ENCODE measurements around the gene DHX29. TPM values are rescaled to one million over a fixed set of nuclear protein-coding genes. Genes with fewer than 3 reads are reported as not detected.
A peak's percentile ranks its signal among the peaks of the same experiment; 100 is the strongest.

DHX29 gene
- total RNA-seq, 1 experiment from 2014 or later: 30.1 TPM

DNA sequence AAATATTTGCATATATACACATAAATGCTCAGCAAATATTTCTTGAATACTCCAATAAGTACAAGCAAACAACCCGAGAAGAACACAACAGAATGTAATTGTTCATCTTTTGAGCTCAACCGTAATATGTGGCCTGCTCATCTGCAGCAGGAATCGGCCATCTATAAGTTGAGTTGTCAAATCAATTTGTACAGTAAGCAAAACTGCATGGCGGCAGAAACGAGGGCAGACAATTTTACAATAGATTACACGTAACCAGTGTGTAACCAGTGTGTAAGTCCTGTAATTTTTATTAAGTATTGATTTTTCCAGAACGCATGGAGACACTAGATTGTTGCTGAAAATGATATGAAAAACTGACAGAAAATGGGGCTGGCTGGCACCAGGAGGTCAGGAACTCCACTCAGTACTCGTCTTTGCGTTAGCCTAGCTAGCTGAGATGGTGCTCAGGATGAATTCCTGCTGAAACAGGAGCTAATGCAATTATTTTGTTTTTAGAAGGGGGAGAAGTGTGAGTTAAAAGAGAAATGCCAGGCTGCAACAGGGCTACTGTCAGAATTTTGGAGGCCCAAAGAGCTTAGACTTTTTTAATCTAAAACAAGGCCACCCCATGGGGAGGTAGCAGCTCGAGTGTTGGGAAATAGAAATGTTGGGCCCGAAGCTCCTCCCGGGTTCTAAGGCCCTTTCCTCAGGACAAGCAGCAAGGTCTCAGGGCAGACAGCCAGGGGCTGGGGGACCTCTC is 682 bp downstream of the DHX29 start:
- intact Hi-C loops (cut with micrococcal nuclease; ENCODE audit: unreplicated experiment) (no loop called here), in situ Hi-C loops (cut with HindIII; ENCODE audit: low pct_unique_long_range_greater_than_20kb, low sequenced_read_pairs) (no loop called here)
- ATAC-seq (no peak), DNase-seq (ENCODE audit: low read depth, low spot score) (no peak)
- Histone ChIP-seq H3K9me3 (ENCODE audit: control insufficient read depth, insufficient read depth, low read depth, low read length) (peaks cover 6% of the 10 kb centered on the region; the same call in 1 of the 2 replicates), H3K4me1 (ENCODE audit: control insufficient read depth, insufficient read depth, low read length) (peaks cover 29% of the 10 kb centered on the region), H3K27me3 (ENCODE audit: control insufficient read depth, insufficient read depth, low read length) (no peaks in the 10 kb centered on the region), H3K27ac (ENCODE audit: low read length) (peak overlapping the region; percentile 98), H3K4me3 (ENCODE audit: low read depth in 2 of 2, low read length in 2 of 2) (peak overlapping the region; percentile 85 to 88), H3K36me3 (ENCODE audit: control insufficient read depth, insufficient read depth, low read length) (peaks cover 6% of the 10 kb centered on the region)
- ChIA-PET POLR2A (interaction anchor here (0.5 to 0.6 kb wide), 2 partner anchors 75 to 120 kb away, joined by 3 to 5 read pairs; no protein-coding TSS in a partner anchor), CTCF (no interaction called here)
- TF ChIP-seq SIN3A (IDR thresholded peaks at IDR 0.05; ENCODE audit: borderline replicate concordance, insufficient read depth, low read depth, low read length) (no peak), POLR2AphosphoS5 (IDR thresholded peaks at IDR 0.05; ENCODE audit: low read depth, low read length) (no peak), TCF7L2 (IDR thresholded peaks at IDR 0.05; ENCODE audit: low read depth, low read length) (no peak)
- TF ChIP-seq, protein P1, sequence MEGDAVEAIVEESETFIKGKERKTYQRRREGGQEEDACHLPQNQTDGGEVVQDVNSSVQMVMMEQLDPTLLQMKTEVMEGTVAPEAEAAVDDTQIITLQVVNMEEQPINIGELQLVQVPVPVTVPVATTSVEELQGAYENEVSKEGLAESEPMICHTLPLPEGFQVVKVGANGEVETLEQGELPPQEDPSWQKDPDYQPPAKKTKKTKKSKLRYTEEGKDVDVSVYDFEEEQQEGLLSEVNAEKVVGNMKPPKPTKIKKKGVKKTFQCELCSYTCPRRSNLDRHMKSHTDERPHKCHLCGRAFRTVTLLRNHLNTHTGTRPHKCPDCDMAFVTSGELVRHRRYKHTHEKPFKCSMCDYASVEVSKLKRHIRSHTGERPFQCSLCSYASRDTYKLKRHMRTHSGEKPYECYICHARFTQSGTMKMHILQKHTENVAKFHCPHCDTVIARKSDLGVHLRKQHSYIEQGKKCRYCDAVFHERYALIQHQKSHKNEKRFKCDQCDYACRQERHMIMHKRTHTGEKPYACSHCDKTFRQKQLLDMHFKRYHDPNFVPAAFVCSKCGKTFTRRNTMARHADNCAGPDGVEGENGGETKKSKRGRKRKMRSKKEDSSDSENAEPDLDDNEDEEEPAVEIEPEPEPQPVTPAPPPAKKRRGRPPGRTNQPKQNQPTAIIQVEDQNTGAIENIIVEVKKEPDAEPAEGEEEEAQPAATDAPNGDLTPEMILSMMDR (IDR thresholded peaks at IDR 0.05): no peak
- TF ChIP-seq, protein P2, sequence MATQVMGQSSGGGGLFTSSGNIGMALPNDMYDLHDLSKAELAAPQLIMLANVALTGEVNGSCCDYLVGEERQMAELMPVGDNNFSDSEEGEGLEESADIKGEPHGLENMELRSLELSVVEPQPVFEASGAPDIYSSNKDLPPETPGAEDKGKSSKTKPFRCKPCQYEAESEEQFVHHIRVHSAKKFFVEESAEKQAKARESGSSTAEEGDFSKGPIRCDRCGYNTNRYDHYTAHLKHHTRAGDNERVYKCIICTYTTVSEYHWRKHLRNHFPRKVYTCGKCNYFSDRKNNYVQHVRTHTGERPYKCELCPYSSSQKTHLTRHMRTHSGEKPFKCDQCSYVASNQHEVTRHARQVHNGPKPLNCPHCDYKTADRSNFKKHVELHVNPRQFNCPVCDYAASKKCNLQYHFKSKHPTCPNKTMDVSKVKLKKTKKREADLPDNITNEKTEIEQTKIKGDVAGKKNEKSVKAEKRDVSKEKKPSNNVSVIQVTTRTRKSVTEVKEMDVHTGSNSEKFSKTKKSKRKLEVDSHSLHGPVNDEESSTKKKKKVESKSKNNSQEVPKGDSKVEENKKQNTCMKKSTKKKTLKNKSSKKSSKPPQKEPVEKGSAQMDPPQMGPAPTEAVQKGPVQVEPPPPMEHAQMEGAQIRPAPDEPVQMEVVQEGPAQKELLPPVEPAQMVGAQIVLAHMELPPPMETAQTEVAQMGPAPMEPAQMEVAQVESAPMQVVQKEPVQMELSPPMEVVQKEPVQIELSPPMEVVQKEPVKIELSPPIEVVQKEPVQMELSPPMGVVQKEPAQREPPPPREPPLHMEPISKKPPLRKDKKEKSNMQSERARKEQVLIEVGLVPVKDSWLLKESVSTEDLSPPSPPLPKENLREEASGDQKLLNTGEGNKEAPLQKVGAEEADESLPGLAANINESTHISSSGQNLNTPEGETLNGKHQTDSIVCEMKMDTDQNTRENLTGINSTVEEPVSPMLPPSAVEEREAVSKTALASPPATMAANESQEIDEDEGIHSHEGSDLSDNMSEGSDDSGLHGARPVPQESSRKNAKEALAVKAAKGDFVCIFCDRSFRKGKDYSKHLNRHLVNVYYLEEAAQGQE (IDR thresholded peaks at IDR 0.05; ENCODE audit: insufficient read depth in 1 of 2, low read depth in 2 of 2, low read length in 1 of 2): no peak
- TSS peak; percentile 69 for BruUV-seq (replicated peaks)

DNA sequence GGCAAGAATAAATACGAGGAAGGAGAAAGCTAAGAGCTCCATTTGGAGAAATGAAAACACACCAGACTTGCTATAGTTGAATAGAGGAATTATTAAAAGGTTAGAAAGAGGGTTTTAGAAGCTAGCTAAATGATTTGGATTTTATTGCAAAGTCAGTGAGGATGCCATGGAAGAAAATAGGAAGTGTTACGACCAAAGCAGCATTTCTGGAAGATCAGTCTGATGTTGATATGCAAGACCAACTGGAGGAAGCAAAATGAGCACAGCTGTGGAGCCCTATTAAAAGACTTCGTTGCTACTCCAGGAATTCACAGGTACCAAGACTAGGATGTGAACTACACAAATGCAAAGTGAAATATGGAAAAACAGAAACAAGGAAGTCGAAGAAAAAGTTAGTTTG is 2.1 kb downstream of the DHX29 start:
- BruUV-seq (replicated peaks): no TSS peak
- Histone ChIP-seq H3K4me1 (ENCODE audit: control insufficient read depth, insufficient read depth, low read length) (peaks cover 29% of the 10 kb centered on the region), H3K27me3 (ENCODE audit: control insufficient read depth, insufficient read depth, low read length) (no peaks in the 10 kb centered on the region), H3K4me3 (ENCODE audit: low read depth in 2 of 2, low read length in 2 of 2) (no peak overlapping the region; a peak in 1 of 4 replicates), H3K9me3 (ENCODE audit: control insufficient read depth, insufficient read depth, low read depth, low read length) (peaks cover 12% of the 10 kb centered on the region; the same call in 1 of the 2 replicates), H3K36me3 (ENCODE audit: control insufficient read depth, insufficient read depth, low read length) (peaks cover 6% of the 10 kb centered on the region), H3K27ac (ENCODE audit: low read length) (peak overlapping the region; percentile 32; the same call in 1 of the 2 replicates)
- intact Hi-C loops (cut with micrococcal nuclease; ENCODE audit: unreplicated experiment): no loop called here
- TF ChIP-seq TCF7L2 (IDR thresholded peaks at IDR 0.05; ENCODE audit: low read depth, low read length) (no peak), SIN3A (IDR thresholded peaks at IDR 0.05; ENCODE audit: borderline replicate concordance, insufficient read depth, low read depth, low read length) (no peak), POLR2AphosphoS5 (IDR thresholded peaks at IDR 0.05; ENCODE audit: low read depth, low read length) (no peak)
- TF ChIP-seq, protein P2 (IDR thresholded peaks at IDR 0.05; ENCODE audit: insufficient read depth in 1 of 2, low read depth in 2 of 2, low read length in 1 of 2): no peak
- TF ChIP-seq, protein P1 (IDR thresholded peaks at IDR 0.05): no peak
- ChIA-PET POLR2A (interaction anchor here (0.6 kb wide), 1 partner anchor 407 kb away, joined by 3 read pairs; no protein-coding TSS in a partner anchor), CTCF (interaction anchor here (0.6 kb wide), 1 partner anchor 817 kb away, joined by 3 read pairs; no protein-coding TSS in a partner anchor)
- ATAC-seq: no peak
- DNase-seq (ENCODE audit: low read depth, low spot score): no peak
- in situ Hi-C loops (cut with HindIII; ENCODE audit: low pct_unique_long_range_greater_than_20kb, low sequenced_read_pairs): no loop called here

All from Panc1 (cell line).